Mesendoderm (in vitro differentiated cells): ENCODE measurements around the gene CEP41. TPM values are rescaled to one million over a fixed set of nuclear protein-coding genes. Genes with fewer than 3 reads are reported as not detected.

Source experiments
- DNase-seq: peaks from one replicate; pipeline ENCODE4 v3.0.0; 2013
- H2AK5ac ChIP-seq: 2 replicates; pipeline ENCODE4 v1.6.1; 2013; ENCODE audit warnings: low read length, inconsistent platforms
- H2BK120ac ChIP-seq: 2 replicates; pipeline ENCODE4 v1.6.1; 2013; ENCODE audit warnings: low read depth, mild to moderate bottlenecking, low read length, moderate library complexity, mixed read lengths
- H2BK15ac ChIP-seq: replicated peaks from 2 replicates; pipeline ENCODE4 v1.6.1; 2013; ENCODE audit warnings: low read depth, mild to moderate bottlenecking, moderate library complexity
- H2BK5ac ChIP-seq: 2 replicates; pipeline ENCODE4 v1.6.1; 2013; ENCODE audit warnings: low read length, inconsistent platforms
- H3K18ac ChIP-seq: 2 replicates; pipeline ENCODE4 v1.6.1; 2013; ENCODE audit warnings: mild to moderate bottlenecking, low read length, mixed read lengths
- H3K23ac ChIP-seq: one replicate; pipeline ENCODE4 v1.6.1; 2013; ENCODE audit warnings: low read length
- H3K27ac ChIP-seq: 2 replicates; pipeline ENCODE4 v1.5.1; 2013; ENCODE audit warnings: low read depth, mild to moderate bottlenecking, inconsistent platforms, low read length, moderate library complexity
- H3K27me3 ChIP-seq: 2 replicates; pipeline ENCODE4 v1.6.1; 2013; ENCODE audit warnings: low read length, control low read depth, mild to moderate bottlenecking, inconsistent platforms; ENCODE audit not compliant: insufficient read depth, poor library complexity
- H3K36me3 ChIP-seq: 2 replicates; pipeline ENCODE4 v1.6.1; 2013; ENCODE audit warnings: low read length, inconsistent platforms; ENCODE audit not compliant: control insufficient read depth, insufficient read depth
- H3K4ac ChIP-seq: one replicate; pipeline ENCODE4 v1.6.1; 2013; ENCODE audit warnings: low read depth, mild to moderate bottlenecking, low read length, moderate library complexity
- H3K4me1 ChIP-seq: 2 replicates; pipeline ENCODE4 v1.6.1; 2013; ENCODE audit warnings: low read depth, low read length, inconsistent platforms; ENCODE audit not compliant: control insufficient read depth
- H3K4me2 ChIP-seq: 2 replicates; pipeline ENCODE4 v1.6.1; 2013; ENCODE audit warnings: low read length
- H3K4me3 ChIP-seq: 2 replicates; pipeline ENCODE4 v1.5.1; 2013; ENCODE audit warnings: mild to moderate bottlenecking, low read length
- H3K56ac ChIP-seq: one replicate; pipeline ENCODE4 v1.6.1; 2013; ENCODE audit warnings: low read length
- H3K79me1 ChIP-seq: 2 replicates; pipeline ENCODE4 v1.6.1; 2013; ENCODE audit warnings: low read length, inconsistent platforms
- H3K79me2 ChIP-seq: 2 replicates; pipeline ENCODE4 v1.6.1; 2013; ENCODE audit warnings: mild to moderate bottlenecking, low read length; ENCODE audit not compliant: control insufficient read depth, insufficient read depth
- H3K9ac ChIP-seq: 2 replicates; pipeline ENCODE4 v1.6.1; 2013; ENCODE audit warnings: low read length, inconsistent platforms
- H4K5ac ChIP-seq: one replicate; pipeline ENCODE4 v1.6.1; 2013; ENCODE audit warnings: low read length
- H4K8ac ChIP-seq: one replicate; pipeline ENCODE4 v1.6.1; 2013; ENCODE audit warnings: low read depth, mild to moderate bottlenecking, control low read depth, low read length, moderate library complexity
- WGBS: extraction: QIAGEN DNeasy Blood & Tissue Kit; methylation state at CpG from one replicate; pipeline ENCODE4 v1.1.7; 2013; ENCODE audit warnings: low lambda C conversion rate, missing lambda C conversion rate; ENCODE audit not compliant: insufficient coverage; ENCODE audit errors: extremely low coverage; 5-methylcytosine and 5-hydroxymethylcytosine counted together
- small RNA-seq: library from polyadenylated mRNA; stranded (forward); fragments of <200 nt; extraction: miRNeasy Mini kit (QIAGEN cat#:217004); gene quantifications from one replicate; pipeline ENCODE3, GENCODE V24; 2013; ENCODE audit not compliant: insufficient read depth

The CEP41 gene

DNA sequence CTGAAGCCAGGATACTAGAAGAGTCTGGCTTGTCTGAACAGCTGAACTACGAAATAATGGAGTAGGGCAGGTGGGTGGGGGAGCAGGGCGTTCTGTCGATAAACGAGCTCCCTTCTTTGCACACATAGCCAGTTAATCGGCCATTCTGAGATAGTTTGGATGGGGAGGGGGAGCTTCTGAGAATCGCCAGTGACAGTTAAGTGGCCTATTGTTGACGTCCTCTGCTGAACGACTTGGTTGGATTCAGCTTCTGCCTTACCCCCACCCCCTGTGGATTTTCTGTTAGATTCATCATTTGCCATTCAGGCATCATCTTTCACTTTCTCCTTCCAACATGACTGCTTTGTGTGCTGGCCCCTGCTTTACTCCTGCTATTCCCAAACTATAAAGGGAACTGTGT lies 95.7 kb downstream of the CEP41 start:
- H3K4me3 ChIP-seq: no peak overlapping the region
- peak; percentile 78 for DNase-seq
- peaks cover 2% of the 10 kb centered on the region for H3K4me1 ChIP-seq
- no peaks in the 10 kb centered on the region for H3K36me3 ChIP-seq
- no peaks in the 10 kb centered on the region for H3K27me3 ChIP-seq
- no peak overlapping the region for H2BK5ac ChIP-seq
- no peak overlapping the region for H2AK5ac ChIP-seq
- no peak overlapping the region for H4K8ac ChIP-seq
- H3K9ac ChIP-seq: no peak overlapping the region
- H3K18ac ChIP-seq: no peak overlapping the region
- no peak overlapping the region for H2BK120ac ChIP-seq
- no peak overlapping the region for H4K5ac ChIP-seq
- H3K27ac ChIP-seq: no peak overlapping the region
- H3K4ac ChIP-seq: no peak overlapping the region
- H3K79me1 ChIP-seq: no peaks in the 10 kb centered on the region
- no peak overlapping the region for H2BK15ac ChIP-seq
- H3K79me2 ChIP-seq: no peaks in the 10 kb centered on the region
- no CpG with 5 or more reads among the region's 8 CpGs for WGBS
- H3K4me2 ChIP-seq: no peak overlapping the region
- H3K23ac ChIP-seq: no peak overlapping the region
- H3K56ac ChIP-seq: no peak overlapping the region

GRCh38 chr7:130344271-130344866 lies 96.4 kb downstream of the CEP41 start, which contains the start of gene CPA5:
Gene CPA5, plus strand, starts transcription at chr7:130344816. Its CDS starts 1,670 bp downstream, at chr7:130346486.
- Histone ChIP-seq H3K4me1 (peaks cover 2% of the 10 kb centered on the region), H3K9ac (no peak within 1 kb of the TSS), H3K79me1 (no peaks in the 10 kb centered on the region), H3K18ac (no peak within 1 kb of the TSS), H3K4me2 (no peak within 1 kb of the TSS), H3K36me3 (no peaks in the 10 kb centered on the region), H2BK120ac (no peak within 1 kb of the TSS), H3K79me2 (no peaks in the 10 kb centered on the region), H3K27ac (no peak within 1 kb of the TSS), H2BK5ac (no peak within 1 kb of the TSS), H4K5ac (no peak within 1 kb of the TSS), H3K4me3 (no peak within 1 kb of the TSS), H2BK15ac (no peak within 1 kb of the TSS), H4K8ac (no peak within 1 kb of the TSS), H3K4ac (no peak within 1 kb of the TSS), H2AK5ac (no peak within 1 kb of the TSS), H3K56ac (no peak within 1 kb of the TSS), H3K23ac (no peak within 1 kb of the TSS), H3K27me3 (no peaks in the 10 kb centered on the region)
- DNase-seq: no peak
- no CpG with 5 or more reads among the region's 5 CpGs for WGBS

Small RNA genes lying within 50 kb of the gene (small RNA-seq; reads per million reads assigned to genes)
- not detected for gene RF02148
- not detected for gene RF02149
- gene RF02150: not detected
